HEK293 (cell line): ENCODE measurements around the gene GLT1D1.

Experiments
- CTCF ChIP-seq: fragments of 450-650 bp; formaldehyde crosslinking; IDR thresholded peaks from 2 replicates; pipeline ENCODE4 v1.5.1; 2016; ENCODE audit warnings: missing biosample characterization, missing genetic modification characterization
- KLF16 ChIP-seq: fragments of 450-650 bp; formaldehyde crosslinking; IDR thresholded peaks from 2 replicates; pipeline ENCODE4 v1.5.1; 2017; ENCODE audit warnings: missing biosample characterization, missing genetic modification characterization
- KLF7 ChIP-seq: fragments of 450-650 bp; formaldehyde crosslinking; IDR thresholded peaks from 2 replicates; pipeline ENCODE4 v1.5.1; 2016; ENCODE audit warnings: missing biosample characterization, missing genetic modification characterization, borderline replicate concordance
- REST ChIP-seq: fragments of 450-650 bp; formaldehyde crosslinking; IDR thresholded peaks from 2 replicates; pipeline ENCODE4 v1.5.1; 2016; ENCODE audit warnings: missing biosample characterization, missing genetic modification characterization
- ZNF140 ChIP-seq: fragments of 450-650 bp; formaldehyde crosslinking; IDR thresholded peaks from 2 replicates; pipeline ENCODE4 v1.5.1; 2016; ENCODE audit warnings: missing biosample characterization, missing genetic modification characterization
- ZNF426 ChIP-seq: fragments of 450-650 bp; formaldehyde crosslinking; IDR thresholded peaks from 2 replicates; pipeline ENCODE4 v1.5.1; 2017; ENCODE audit warnings: missing biosample characterization, missing genetic modification characterization, mild to moderate bottlenecking, inconsistent platforms, moderate library complexity
- ZNF510 ChIP-seq: fragments of 450-650 bp; formaldehyde crosslinking; IDR thresholded peaks from 2 replicates; pipeline ENCODE4 v1.5.1; 2018; ENCODE audit warnings: mild to moderate bottlenecking, missing genetic modification characterization, missing biosample characterization; ENCODE audit not compliant: insufficient replicate concordance
- ZNF558 ChIP-seq: fragments of 450-650 bp; formaldehyde crosslinking; IDR thresholded peaks from 2 replicates; pipeline ENCODE4 v1.5.1; 2016; ENCODE audit warnings: missing biosample characterization, missing genetic modification characterization
- ZNF580 ChIP-seq: fragments of 450-650 bp; formaldehyde crosslinking; IDR thresholded peaks from 2 replicates; pipeline ENCODE4 v1.5.1; 2016; ENCODE audit warnings: missing biosample characterization, missing genetic modification characterization
- ZNF76 ChIP-seq: fragments of 450-650 bp; formaldehyde crosslinking; IDR thresholded peaks from 2 replicates; pipeline ENCODE4; 2016; ENCODE audit warnings: low read depth, missing biosample characterization, missing genetic modification characterization, borderline replicate concordance
- ZSCAN18 ChIP-seq: fragments of 450-650 bp; formaldehyde crosslinking; IDR thresholded peaks from 2 replicates; pipeline ENCODE4 v1.5.1; 2016; ENCODE audit warnings: missing biosample characterization, missing genetic modification characterization

GRCh38 chr12:128905003-128905544 is 51.8 kb downstream of the GLT1D1 start:
- TF ChIP-seq REST, result no peak
- no peak for TF ChIP-seq ZNF76 (tag by site-specific recombination)
- no peak for TF ChIP-seq ZSCAN18 (tag by site-specific recombination)
- no peak for TF ChIP-seq ZNF426 (tag by site-specific recombination)
- no peak for TF ChIP-seq CTCF (tag by site-specific recombination)
- TF ChIP-seq ZNF580, result no peak
- no peak for TF ChIP-seq KLF7
- no peak for TF ChIP-seq ZNF558 (tag by site-specific recombination)
- TF ChIP-seq ZNF140 (tag by site-specific recombination), result no peak
- TF ChIP-seq KLF16 (tag by site-specific recombination), result no peak
- no peak for TF ChIP-seq ZNF510 (tag by site-specific recombination)
